CD4-positive, alpha-beta T cell treated with Interferon alpha-2 for 1 hour (primary cell): ENCODE data around the gene AKT2.

Source experiments
- DNase-seq, 2 donors: peaks; one replicate each; pipeline ENCODE4 v3.0.0-alpha.2; 2020 to 2022

AKT2 gene

DNA sequence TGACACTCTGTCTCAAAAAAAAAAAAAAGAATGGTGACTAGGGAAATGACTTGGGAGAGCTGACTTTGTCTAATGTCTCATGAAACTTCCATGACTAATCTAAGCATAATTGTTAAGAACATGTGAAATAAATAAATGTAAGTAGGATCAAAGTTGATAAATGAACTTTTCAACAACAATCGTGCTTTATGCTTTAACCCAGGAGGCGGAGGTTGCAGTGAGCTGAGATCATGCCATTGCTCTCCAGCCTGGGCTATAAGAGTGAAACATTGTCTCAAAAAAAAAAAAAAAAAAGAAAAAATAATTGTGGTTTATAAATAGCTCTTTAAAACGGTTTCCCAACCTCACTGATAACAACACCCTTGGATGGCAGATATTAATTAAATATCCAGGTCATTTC, 12.9 kb upstream of the AKT2 start:
- no peak for DNase-seq

DNA sequence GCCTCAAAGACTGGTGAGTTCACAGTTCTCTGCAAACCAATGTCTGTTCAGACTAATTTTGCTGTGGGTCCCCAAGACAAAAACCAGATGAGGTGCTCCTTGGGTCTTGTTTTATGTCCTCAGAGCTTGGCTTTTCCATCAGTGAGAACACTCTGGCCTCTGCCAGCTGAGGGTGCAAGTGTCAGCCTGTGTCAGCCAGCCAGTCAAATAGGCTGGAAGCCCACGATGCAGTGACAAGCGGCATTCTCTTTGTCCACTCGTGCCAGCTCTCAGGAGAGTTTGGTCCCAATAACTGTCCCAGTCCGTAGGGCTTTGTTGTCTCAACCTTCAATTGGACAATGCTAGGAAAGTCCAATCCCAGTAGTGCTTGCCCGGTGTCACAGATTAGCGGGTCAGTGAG, 9.4 kb upstream of the AKT2 start:
- no peak for DNase-seq

DNA sequence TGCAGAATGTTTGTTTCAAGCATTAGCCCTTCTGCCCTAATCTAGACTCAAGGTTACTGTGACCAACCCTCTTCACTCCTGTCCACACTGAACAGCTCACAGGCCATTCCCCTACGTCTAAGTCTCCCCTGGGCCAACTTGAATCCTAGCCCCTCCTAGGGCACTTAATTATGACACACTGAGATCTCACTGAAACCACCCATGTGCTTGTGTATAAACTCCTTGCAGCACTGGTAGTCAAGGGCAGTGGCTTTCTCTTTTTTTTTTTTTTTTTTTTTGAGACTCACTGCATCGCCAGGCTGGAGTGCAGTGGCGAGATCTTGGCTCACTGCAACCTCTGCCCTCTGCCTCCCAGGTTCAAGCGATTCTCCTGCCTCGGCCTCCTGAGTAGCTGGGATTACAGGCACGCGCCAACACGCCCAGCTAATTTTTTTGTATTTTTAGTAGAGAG, 1.9 kb upstream of the AKT2 start:
- no peak for DNase-seq

DNA sequence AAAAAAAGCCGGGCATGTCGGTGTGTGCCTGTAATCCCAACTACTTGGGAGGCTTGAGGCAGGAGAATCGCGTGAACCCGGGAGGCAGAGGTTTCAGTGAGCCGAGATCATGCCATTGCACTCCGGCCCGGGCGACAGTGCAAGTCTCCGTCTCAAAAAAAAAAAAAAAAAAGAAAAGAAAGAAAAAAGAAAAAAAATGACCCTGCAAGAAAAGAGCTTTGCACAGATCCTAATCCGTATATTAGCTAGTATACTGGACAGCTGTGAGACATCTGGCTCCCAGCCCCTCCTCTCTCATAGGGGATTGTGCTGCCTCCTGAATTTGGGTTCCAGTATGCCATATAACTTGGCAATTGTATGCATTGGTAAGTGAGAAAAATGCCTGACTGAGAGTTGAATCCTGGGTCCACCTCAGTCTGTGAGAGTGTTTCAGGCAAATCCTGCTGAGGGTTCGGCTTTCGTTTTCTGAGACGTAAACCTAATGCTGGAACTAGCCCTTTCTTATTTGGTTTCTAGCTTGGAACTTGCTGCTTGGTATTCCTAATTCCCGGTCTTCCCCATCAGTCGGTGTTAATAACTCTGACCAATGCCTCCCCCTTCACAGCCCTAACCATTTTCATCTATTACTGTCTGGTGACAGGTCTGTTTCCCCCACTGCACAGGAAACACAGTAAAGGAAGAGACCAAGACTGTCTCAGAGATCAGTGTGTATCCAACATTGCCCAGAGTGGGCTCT, 1.3 kb upstream of the AKT2 start:
- DNase-seq: no peak

DNA sequence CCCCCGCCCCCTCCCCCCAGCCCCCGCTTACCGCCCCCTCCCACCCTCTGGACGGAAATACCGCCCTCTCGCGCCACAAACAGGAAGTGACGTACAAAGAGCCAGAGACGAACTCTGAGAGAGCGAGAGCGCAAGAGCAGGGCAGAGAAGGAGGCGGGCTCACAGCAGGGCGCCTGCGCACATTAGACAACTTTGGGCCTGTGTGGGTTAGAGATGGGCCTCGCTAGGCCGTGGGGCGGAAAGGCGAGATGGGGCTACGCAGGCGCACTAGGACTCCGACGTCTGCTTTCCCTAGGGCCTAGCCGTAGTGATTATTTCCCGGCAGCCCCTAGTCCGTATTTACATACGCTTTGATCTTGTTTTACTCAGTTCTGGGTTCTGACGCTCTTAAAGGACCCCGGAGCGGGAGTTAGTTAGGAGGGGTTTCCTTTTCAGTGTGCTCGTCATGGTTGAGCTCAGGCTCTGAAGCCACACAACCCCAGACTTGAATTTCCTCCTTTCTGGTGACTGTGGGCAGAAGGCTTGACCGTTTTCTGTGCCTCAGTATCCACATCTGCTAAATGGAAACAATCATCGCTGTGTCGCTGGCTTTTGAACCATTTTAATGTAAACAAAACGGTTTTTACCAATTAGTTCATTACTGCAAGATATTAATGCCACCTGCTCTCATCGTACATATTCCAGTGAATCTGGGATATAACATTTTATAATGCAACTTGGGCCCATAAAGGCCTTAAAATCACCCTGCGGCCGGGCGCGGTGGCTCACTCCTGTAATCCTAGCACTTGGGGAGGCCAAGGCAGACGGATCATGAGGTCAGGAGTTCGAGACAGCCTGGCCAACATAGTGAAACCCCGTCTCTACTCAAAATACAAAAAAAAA, 449 bp upstream of the AKT2 start:
- peak; percentile 100 for DNase-seq

DNA sequence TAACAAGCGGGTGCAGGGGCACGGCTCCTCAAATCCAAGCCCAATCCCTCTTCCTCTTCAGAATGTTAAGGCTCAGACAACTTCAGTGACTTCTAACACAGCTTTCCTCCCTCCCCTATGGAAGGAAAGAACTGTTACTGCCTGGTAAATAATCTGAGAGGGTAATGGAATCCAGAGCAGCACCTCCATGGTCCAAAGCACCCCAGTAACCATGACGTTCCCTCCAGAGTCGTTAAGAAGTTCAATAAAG, 969 bp downstream of the AKT2 start:
- DNase-seq: no peak

DNA sequence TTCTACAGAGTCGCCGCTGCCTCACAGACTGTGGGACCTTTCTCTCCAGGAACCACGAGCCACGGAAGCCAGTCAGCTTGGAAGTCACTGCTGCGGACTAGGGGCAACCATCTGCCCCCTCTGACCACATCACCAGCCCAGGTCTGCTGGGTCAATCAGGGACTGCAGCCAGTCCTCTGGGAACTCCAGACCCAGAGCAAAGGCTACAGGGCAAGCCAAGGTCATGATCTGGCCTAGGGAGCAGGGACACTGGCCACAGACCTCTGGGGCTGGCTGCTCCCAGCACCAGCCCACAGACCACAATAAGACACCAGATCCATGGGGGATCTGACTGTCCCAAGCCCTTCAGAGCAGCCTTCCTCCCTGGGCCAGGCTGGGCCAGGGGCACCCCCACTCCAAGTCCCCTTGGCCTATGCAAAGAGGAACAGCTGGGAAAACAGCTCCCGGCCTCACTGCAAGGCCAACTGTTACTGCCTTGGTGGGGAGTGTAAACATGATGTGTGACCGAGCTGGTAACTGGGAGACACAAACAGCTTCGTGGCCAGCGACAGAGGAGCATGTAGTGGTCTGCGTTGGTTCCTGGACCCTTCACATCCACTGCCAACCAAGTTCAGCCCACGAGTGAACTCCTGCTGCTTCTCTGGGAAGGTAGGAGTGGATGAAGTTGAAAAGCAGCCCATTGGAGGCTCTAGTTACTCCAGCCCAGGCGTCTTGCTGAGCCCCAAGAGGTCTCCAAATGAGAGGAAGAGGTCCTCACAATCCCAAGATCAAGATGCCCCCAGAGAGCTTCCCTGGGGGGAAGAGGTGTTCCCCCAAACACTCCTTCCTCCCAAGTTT, 1.5 kb downstream of the AKT2 start:
- DNase-seq: no peak

DNA sequence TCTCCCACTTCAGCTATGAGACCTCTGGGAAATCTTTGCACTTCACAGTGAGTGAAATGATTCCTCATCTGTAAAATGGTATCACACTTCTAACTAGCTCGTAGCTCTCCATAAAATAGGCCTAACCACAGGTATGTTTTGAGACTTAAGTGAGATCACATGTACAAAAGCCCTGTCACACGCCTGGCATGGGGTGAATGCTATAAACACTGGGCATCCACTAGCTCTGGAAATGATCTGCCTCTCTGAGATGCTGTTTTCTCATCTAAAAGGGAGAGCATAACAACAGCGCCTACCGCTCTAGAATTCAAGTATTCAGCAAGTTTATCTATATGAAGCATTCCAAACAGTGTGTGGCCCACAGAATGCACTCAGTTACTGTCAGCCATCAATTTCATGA, 2.2 kb downstream of the AKT2 start:
- peak in 1 of 2 donors; percentile 13 for DNase-seq

DNA sequence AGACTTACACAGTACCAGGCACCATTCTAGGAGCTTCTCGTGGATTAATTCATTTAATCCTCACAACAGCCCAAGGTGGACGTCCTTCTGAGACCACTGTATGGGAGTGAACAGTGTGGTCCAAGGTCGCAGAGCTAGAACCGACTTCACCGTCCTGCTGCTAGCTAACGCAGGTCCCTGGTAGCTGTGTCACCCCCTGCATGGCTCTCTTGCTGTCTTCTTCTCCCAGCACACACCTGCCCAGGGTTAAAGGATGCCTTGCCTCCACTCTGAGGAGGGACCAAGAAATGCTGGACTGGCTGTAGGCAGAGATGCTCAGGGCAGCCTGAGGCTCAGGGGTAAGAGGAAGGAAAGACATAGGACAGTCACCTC, 3.0 kb downstream of the AKT2 start:
- DNase-seq: no peak

DNA sequence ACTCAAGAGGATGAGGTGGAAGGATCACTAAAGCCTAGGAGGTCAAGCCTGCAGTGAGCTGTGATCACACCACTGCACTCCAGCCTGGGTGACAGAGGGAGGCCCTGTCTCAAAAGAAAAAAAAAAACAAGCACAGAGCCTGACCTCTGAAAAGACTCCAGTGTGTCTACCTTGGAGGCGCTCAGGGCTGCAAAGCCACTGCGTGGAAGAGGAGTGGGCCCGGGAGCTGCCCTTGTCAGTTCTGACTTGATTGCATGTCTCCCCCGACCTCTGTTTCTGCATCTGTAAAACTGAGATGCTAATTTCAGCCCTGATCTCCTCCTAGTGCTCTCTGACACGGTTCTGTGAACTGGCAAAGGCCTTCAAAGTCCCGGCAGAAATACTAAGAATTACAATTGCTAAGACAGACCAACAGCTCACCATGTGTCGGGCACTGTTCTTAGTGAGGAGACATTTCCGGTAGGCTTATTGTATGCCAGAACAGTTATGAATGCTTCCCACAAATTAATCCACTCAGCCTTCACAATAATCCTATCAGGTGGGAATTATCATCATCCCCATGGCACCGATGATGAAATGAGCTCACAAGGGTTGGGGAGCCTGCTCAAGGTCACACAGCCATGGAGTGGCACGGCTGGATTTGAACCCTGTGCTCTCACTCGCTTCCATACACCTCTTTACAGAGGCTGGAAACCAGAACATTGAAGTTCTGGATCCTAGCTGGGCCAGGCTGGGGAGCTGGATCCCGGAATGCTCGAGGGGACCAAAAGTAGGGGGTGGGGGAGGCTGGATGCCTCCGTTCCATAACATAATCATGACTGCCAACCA, 3.5 kb downstream of the AKT2 start:
- no peak for DNase-seq

DNA sequence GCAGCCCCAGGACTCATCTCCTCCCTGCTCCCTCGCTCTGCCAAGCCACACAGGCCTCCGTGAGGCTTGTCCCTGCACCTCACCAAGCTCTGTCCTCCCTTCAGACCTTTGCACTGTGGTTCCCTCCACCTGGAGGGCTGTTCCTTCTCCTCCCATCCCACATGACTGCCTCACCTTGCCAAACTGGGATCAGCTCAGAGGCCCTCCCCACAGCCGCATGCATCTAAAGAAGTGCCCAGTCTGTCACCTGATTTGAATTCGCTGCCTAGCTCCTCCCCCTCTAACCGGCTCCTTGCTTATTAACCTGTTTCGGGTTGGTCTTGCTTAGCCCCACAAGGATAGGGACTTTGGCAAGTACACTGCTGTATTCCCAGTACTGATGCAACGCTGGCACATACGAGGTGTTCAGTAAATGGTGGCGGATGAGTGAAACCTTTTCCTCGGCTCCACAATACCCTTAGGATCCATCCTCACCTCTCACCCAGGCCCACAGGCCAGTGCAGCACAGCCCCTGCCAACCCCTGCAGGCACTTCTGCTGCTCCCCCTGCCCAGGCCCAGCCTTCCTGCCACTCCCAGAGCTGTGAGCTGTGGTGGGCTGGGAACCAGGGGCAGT, 4.4 kb downstream of the AKT2 start:
- DNase-seq: no peak

DNA sequence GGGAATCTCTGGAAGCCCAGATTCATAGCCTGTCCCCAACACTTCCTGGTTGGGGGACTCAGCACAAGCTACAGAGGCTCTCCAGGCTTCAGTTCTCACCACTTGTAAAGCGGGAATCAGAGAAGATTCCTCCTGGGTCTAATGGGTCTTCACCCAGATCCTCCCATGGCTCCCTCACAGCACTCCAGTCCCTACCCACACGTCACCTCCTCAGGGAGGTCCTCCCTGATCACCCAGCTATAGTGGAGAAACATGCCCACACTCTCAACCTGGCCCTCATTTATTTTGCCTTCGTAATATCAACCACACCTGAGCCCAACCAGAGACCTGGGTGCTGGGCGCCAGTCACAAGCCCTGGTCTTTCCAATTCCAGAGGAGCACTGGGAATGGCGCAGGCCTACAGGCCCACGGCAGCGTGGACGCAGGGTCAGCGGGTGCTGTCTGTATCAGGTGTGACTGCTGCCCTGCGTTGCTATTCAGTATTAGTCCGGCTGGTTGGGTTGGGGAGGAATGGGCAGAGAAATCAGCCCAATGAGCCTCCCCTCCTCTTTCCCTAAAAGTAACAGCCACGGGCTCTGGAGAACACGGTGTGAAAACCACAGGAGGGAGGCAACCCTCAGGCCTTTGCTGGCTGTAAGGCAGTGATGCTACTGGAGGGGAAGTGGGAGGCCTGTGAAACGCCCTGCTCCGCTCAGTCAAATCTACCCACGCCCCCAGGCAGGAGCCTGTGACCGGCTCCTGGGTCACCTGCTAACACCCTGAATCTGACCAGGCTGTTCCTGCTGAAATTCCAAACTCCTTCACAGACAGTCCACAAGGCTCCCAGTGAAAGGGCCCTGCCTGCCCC, 5.2 kb downstream of the AKT2 start:
- DNase-seq: peak; percentile 10 to 22

DNA sequence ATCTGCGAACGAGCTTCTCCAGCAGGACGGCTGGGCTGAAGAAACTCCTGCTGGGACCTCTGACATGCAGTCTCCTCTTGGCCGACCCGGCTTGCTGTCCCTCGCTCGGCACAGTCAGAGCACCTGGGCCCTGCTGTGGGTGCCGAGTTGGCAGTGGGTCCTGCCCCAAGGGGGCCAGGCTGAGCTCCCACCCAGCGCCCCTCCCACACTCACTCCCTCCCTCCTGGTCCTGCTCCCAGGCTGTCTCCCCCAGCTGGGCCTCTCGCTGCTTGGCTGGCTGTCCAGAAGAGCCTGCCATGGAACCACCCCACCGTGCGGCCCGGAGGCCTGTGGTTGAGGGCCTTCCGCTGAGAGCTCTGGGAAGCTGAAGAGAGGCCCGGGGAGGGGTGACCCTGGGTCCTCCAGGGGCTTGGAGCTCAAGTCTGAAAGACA, 6.0 kb downstream of the AKT2 start:
- DNase-seq: no peak

DNA sequence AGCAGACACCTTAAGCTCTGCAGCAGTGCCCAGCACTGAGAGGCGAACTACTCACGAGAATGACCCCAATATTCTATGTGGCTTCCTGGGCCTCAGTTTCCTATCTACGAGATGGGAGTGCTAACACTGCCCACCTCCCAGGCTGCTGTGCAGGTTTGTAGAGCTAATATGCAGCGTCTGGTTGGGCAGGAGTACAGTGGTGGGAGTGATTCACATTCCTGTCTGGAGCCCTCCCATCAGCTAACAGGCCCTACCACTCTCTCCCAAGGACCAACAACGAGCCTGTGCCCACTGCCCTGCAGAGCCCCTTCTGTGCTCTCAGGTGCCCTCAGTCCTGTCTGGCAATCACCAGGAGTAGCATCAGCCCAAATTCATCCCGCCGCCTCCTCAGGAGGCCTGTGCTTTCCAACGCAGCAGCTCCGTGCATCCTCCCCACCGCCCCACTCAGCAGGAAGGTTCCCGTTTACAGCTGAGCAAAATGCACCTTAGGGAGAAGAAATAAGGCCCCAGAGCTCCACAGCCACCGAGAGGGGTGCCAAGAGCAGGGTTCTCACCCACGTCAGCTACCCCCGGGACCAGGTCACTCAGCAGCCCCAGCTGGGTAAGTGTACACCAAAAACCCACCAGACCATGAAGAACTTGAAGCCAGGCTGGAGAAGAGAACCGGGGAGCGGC, 6.6 kb downstream of the AKT2 start:
- DNase-seq: no peak

DNA sequence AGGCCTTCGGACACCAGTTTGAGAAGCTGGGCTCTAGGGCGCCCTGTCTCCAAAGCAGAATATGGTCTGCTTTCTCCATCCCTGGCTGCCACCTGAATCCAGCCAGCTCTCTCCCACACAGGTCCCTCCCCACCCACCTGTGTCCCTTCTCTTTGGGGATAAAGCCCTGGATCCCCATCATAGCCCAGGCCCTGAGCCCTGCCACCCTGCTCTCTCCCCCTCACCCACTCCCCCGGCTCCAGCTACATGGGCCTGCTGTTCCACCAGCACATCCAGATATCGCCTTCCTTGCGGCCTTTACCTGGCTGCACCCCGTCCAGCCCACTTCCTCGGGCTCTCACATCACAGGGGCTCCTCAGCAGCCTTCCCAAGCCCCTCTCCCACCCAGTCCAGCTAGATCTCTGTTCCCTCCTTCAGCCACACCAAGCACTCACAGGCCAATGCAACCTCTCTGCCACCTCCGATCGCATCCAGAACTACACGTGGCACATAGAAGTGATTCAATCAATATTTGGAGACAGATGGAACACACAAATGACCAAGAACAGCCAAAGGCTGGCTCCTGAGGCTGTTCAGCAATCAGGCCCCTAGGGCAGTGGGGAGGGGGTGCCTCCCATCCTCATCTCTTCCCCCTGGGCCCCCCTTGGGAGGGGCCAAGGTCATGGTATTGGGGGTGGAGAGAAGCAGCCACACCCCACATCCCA, 7.6 kb downstream of the AKT2 start:
- no peak for DNase-seq

DNA sequence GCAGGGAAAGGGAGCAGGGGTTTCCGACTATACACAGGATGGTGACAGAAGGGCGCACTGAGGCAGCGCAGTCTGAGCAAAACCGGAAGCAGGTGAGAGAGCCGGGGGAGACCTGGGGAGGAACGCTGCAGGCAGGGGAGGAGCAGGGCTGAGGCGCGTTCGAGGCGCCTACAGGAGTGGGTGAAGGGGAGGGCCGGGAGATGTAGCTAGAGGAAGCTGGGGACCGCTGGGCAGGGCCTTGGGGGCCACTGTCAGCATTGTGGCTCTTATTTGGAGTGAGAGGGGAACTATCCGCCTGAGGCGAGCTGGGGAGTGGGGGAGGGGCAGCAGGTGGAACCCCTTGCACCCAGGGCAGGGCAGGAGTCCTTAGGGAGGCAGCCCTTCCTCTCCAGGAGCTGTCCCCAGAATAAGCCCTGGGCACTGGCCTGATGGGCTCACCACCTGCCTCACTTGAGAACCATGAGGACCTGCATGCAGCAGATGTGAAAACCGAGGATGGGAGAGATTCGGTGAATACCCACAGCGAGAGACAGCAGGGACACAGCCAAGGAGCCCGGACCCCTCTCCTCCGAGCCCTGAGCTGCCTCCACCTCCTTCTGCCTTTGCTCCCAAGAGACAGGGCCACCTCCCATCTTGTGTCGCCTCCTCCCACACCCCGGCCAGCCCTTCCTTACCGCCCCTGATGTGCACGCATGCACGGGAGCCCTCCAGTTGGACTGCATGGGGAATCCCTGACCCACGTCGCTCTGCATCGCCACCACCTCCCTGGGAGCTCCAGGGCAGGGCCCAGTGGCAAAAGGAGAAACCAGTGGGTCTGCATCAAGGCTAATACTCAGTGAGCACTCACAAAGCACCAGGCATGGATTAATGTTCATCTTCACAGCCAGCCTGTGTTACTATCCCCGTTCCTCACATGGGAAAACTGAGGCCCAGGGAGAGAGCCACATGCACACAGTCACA, 10.3 kb downstream of the AKT2 start:
- DNase-seq: peak; percentile 25 to 27

DNA sequence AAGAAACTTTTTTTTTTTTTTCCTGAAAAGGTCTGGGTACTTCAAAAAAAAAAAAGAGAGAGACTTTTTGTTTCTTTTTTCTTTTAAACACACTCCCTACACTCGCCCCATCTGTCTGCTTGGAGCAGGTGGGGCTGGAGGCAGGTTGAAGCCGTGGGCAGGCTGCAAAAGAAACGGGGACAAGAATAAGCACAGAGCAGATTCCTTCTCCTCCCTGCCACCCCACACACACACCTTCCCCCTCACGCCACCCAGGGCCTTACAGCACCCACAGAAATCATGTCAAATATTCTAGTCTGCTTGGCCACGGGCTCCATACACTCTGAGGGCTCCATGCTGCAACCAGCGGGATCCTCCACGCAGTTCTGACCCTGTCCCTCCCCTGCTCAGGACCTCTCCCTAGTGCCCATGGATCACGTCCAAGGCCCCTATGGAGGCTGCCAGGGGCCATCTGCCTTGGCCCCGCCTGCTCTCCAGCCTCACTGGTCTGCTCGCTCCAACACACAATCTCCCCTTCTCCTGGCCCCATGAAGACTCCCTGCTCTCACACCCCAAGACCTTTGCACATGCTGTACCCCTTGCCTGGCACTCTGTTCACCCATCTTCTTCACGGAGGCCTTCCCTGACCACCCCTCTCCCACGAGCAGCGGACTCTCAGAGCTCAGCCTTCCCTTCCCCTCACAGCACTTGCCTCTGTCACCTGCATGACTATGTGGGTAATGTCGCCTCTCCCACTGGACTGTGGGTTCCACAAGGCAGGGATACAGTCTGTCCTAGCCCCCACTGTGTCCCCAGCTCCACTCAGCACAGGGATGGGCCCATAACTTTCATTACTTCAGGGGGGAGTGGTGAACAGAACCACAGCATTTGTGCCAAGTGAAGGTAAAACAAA, 11.4 kb downstream of the AKT2 start:
- DNase-seq: no peak

DNA sequence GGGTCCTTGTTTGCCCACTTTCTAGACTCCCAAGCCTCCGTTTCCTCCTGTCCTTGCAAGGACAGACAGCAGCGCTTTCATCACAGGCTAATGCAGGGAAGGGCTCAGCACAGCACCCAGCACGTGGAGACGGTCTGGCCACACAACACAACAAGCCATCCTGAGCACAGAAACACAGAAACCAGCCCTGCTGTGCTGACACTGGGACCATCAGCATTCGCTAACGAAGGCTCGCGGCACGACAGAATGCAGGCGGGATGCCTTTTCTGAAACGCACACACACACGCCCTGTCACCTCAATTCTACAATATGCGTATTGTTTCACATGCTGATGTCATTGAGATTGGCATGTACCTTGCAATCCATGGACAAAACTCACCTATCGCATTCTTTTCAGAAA, 12.9 kb downstream of the AKT2 start:
- no peak for DNase-seq
